ENCODE results near the gene PLEKHO2. TPM values are rescaled to one million over a fixed set of nuclear protein-coding genes. Genes with fewer than 3 reads are reported as not detected.
A peak's percentile ranks its signal among the peaks of the same experiment; 100 is the strongest.

PLEKHO2 gene
- total and polyA plus RNA-seq, 5 donors from 2014 or later, result 15.6 to 33.4 (median 27.9) TPM

- Mint-ChIP-seq H3K4me3 (peak overlapping the region; percentile 92 to 99 (median 97)), H3K27ac (peak overlapping the region; percentile 92 to 97 (median 96)), H3K27me3 (no peaks in the 10 kb centered on the region), H3K36me3 (peaks cover 14% of the 10 kb centered on the region), H3K9me3 (no peaks in the 10 kb centered on the region), H3K4me1 (peaks cover 12 to 74% (median 53%) of the 10 kb centered on the region in 4 donors)
- Histone ChIP-seq H3K36me3 (ENCODE audit: control insufficient read depth, insufficient read depth, low read length) (peaks cover 22% of the 10 kb centered on the region), H3K4me1 (ENCODE audit: control insufficient read depth, insufficient read depth, low read length, poor library complexity, severe bottlenecking) (peaks cover 59% of the 10 kb centered on the region), H3K9me3 (ENCODE audit: control insufficient read depth in 2 of 2, low read length in 2 of 2) (no peaks in the 10 kb centered on the region), H3K4me3 (ENCODE audit: low read depth, low read length) (peak overlapping the region; percentile 77), H3K27me3 (ENCODE audit: control insufficient read depth, insufficient read depth, low read length) (no peaks in the 10 kb centered on the region), H3K27ac (ENCODE audit: insufficient read depth, low read length, poor library complexity, severe bottlenecking) (peak overlapping the region; percentile 58)
- DNase-seq (no peak), ATAC-seq (ENCODE audit: low read depth in 2 of 2) (no peak)
These were observed 3.5 kb downstream of the PLEKHO2 start for GRCh38 chr15:64845183-64845611.

- no peaks in the 10 kb centered on the region for H3K9me3 ChIP-seq (ENCODE audit: control insufficient read depth in 2 of 2, low read length in 2 of 2)
- H3K4me3 ChIP-seq (ENCODE audit: low read depth, low read length), result peak overlapping the region; percentile 26
- H3K4me3 Mint-ChIP-seq, result peak overlapping the region in 3 of 4 donors; percentile 92 to 98 (median 96)
- H3K27ac ChIP-seq (ENCODE audit: insufficient read depth, low read length, poor library complexity, severe bottlenecking), result peak overlapping the region; percentile 58
- peaks cover 30% of the 10 kb centered on the region for H3K36me3 ChIP-seq (ENCODE audit: control insufficient read depth, insufficient read depth, low read length)
- H3K27me3 ChIP-seq (ENCODE audit: control insufficient read depth, insufficient read depth, low read length), result no peaks in the 10 kb centered on the region
- ATAC-seq (ENCODE audit: low read depth in 2 of 2), result no peak
- H3K36me3 Mint-ChIP-seq, result peaks cover 19% of the 10 kb centered on the region
- no peaks in the 10 kb centered on the region for H3K27me3 Mint-ChIP-seq
- no peak for DNase-seq
- peak overlapping the region; percentile 77 to 96 (median 89) for H3K27ac Mint-ChIP-seq
- H3K4me1 Mint-ChIP-seq, result peaks cover 17 to 75% (median 59%) of the 10 kb centered on the region in 4 donors
- no peaks in the 10 kb centered on the region for H3K9me3 Mint-ChIP-seq
- peaks cover 54% of the 10 kb centered on the region for H3K4me1 ChIP-seq (ENCODE audit: control insufficient read depth, insufficient read depth, low read length, poor library complexity, severe bottlenecking)
These were observed 4.3 kb downstream of the PLEKHO2 start for GRCh38 chr15:64845831-64846595.

DNA sequence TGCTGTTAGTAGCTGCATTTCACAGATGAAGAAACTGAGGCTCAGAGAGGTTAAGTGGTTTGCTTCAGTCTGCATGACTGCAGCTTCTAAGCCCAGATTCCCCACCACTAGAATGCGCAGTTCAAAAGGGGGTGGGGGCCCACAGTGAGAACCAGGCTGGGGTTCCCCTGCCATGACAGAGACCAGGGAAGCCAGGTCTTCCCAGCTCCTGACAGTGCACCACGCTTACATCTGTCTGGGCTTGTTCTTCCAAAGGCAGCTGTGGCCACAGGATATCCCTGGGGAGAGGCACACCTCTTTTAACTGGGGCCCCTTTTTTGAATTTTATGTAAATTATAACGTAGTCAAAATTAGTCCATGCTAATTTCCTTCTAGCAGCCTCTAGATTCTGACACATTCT, 5.3 kb downstream of the PLEKHO2 start:
- H3K9me3 ChIP-seq (ENCODE audit: control insufficient read depth in 2 of 2, low read length in 2 of 2), result no peaks in the 10 kb centered on the region
- no peak overlapping the region for H3K4me3 ChIP-seq (ENCODE audit: low read depth, low read length)
- no peak for ATAC-seq (ENCODE audit: low read depth in 2 of 2)
- peaks cover 39% of the 10 kb centered on the region for H3K36me3 ChIP-seq (ENCODE audit: control insufficient read depth, insufficient read depth, low read length)
- H3K36me3 Mint-ChIP-seq, result peaks cover 24% of the 10 kb centered on the region
- H3K27ac ChIP-seq (ENCODE audit: insufficient read depth, low read length, poor library complexity, severe bottlenecking), result no peak overlapping the region
- H3K4me1 ChIP-seq (ENCODE audit: control insufficient read depth, insufficient read depth, low read length, poor library complexity, severe bottlenecking), result peaks cover 55% of the 10 kb centered on the region
- H3K27me3 Mint-ChIP-seq, result peaks cover 3% of the 10 kb centered on the region
- DNase-seq, result no peak
- peak overlapping the region in 3 of 4 donors; percentile 39 to 92 (median 61) for H3K4me3 Mint-ChIP-seq
- no peaks in the 10 kb centered on the region for H3K27me3 ChIP-seq (ENCODE audit: control insufficient read depth, insufficient read depth, low read length)
- peaks cover 17 to 84% (median 65%) of the 10 kb centered on the region in 4 donors for H3K4me1 Mint-ChIP-seq
- peak overlapping the region in 2 of 3 donors; percentile 38 to 41 for H3K27ac Mint-ChIP-seq
- peaks cover 0 to under 1% (median 0%) of the 10 kb centered on the region in 7 donors for H3K9me3 Mint-ChIP-seq

DNA sequence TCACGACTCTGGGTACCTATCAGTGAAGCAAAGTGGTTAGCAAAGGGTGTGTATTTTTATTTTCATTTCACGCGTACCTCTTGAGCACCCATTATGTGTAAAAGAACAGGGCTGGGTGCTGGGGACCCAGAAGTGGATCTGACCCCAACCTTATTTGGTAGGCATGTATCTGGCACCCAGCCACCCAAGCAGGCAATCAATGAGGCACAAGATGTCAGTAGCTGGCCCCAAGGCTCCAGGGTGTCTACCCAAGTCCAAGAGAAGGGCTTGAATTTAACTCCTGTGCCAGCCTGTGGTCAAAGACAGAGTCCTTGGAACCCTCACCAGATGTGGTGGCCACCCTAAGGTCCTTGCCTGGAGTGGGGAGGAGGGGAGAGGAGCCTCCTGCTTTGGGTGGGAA, 5.7 kb downstream of the PLEKHO2 start:
- Mint-ChIP-seq H3K4me3 (peak overlapping the region in 2 of 4 donors; percentile 39 to 92), H3K27ac (peak overlapping the region in 1 of 3 donors; percentile 41), H3K9me3 (peaks cover 0 to 2% (median 0%) of the 10 kb centered on the region in 7 donors), H3K27me3 (peaks cover 5% of the 10 kb centered on the region), H3K36me3 (peaks cover 28% of the 10 kb centered on the region), H3K4me1 (peaks cover 17 to 84% (median 65%) of the 10 kb centered on the region in 4 donors)
- no peak for DNase-seq
- Histone ChIP-seq H3K4me1 (ENCODE audit: control insufficient read depth, insufficient read depth, low read length, poor library complexity, severe bottlenecking) (peaks cover 55% of the 10 kb centered on the region), H3K36me3 (ENCODE audit: control insufficient read depth, insufficient read depth, low read length) (peaks cover 39% of the 10 kb centered on the region), H3K4me3 (ENCODE audit: low read depth, low read length) (no peak overlapping the region), H3K27me3 (ENCODE audit: control insufficient read depth, insufficient read depth, low read length) (no peaks in the 10 kb centered on the region), H3K27ac (ENCODE audit: insufficient read depth, low read length, poor library complexity, severe bottlenecking) (no peak overlapping the region), H3K9me3 (ENCODE audit: control insufficient read depth in 2 of 2, low read length in 2 of 2) (no peaks in the 10 kb centered on the region)
- ATAC-seq (ENCODE audit: low read depth in 2 of 2), result no peak

DNA sequence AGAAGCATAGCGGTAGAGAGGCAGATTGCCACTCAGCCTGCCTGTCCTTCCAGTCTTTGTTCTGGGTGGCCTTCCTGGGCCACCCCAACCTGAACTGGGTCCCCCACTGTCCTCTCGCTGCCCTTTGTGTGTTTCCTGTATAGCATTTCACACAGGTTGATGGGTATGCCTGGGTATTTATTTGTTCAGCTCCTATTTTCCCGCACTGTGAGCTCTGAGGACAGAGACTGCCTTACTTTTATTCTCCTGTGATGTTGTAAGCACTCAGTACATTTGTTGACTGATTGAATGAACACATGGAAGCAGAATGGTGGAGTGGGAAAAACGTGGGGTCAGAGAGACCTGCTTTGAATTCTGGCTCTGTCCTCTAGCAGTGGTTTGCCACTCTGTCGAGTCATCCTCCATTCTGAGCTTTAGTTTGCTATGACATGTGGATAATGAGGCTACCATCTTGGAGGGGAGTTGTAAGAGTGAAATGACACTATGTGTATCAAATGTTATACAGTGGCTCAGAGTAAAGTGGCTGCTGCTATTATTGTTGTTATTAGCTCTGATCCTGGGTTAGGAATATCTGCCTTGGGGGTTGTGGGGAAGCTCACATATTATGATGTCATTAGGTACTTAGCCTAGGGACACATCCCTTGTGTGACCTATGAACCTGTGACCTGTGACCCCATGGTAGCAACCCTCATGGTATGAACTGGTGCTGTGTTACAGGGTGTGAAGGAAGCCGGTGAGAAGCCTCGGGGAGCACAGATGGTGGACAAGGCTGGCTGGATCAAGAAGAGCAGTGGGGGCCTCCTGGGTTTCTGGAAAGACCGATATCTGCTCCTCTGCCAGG, 6.4 kb downstream of the PLEKHO2 start:
- DNase-seq (no peak), ATAC-seq (ENCODE audit: low read depth in 2 of 2) (no peak)
- H3K4me3 ChIP-seq (ENCODE audit: low read depth, low read length), result no peak overlapping the region
- H3K4me1 ChIP-seq (ENCODE audit: control insufficient read depth, insufficient read depth, low read length, poor library complexity, severe bottlenecking), result peaks cover 48% of the 10 kb centered on the region
- Mint-ChIP-seq H3K27me3 (peaks cover 5% of the 10 kb centered on the region), H3K4me3 (peak overlapping the region in 2 of 4 donors; percentile 21 to 45), H3K4me1 (peaks cover 17 to 77% (median 60%) of the 10 kb centered on the region in 4 donors), H3K27ac (peak overlapping the region in 2 of 3 donors; percentile 41 to 90), H3K9me3 (peaks cover 0 to 2% (median 0%) of the 10 kb centered on the region in 7 donors), H3K36me3 (peaks cover 28% of the 10 kb centered on the region)
- H3K9me3 ChIP-seq (ENCODE audit: control insufficient read depth in 2 of 2, low read length in 2 of 2), result no peaks in the 10 kb centered on the region
- peaks cover 39% of the 10 kb centered on the region for H3K36me3 ChIP-seq (ENCODE audit: control insufficient read depth, insufficient read depth, low read length)
- H3K27me3 ChIP-seq (ENCODE audit: control insufficient read depth, insufficient read depth, low read length), result no peaks in the 10 kb centered on the region
- H3K27ac ChIP-seq (ENCODE audit: insufficient read depth, low read length, poor library complexity, severe bottlenecking), result no peak overlapping the region

DNA sequence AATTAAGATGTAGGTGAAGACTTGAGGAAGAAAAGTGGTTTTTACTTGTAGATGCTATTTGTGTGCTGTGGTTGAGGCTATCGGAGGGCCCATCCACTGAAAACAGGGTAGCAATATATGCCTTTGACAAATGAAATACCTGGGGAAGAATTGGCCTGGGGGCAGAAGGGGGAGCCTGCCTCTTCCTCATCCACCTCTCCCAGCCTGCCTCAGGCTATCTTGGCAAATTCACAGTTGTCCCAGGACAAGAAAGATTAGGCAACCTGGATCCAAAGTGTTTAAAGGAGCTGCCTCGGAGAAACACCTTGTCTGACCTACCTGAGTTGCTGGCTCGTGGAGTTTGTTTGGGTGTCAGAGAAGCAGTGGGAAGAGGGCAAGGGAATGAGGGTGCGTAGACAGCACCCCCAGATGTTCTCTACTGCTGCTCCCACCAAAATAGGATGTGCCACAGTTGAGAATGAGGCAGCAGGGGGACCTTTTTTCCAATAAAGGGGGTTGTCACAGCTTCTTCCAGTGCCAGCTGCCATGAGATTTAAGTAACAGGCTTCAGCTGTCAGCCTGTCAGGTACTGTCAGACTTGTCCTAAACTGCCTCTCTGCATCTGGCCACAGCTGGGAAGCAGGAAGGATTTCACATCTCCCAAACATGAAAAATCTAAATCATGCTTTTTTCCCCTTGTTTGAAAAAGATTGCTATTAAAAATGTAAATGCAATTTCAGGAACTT, 9.2 kb downstream of the PLEKHO2 start:
- Mint-ChIP-seq H3K9me3 (peaks cover 0 to 2% (median 0%) of the 10 kb centered on the region in 7 donors), H3K36me3 (peaks cover 33% of the 10 kb centered on the region), H3K27ac (peak overlapping the region in 2 of 3 donors; percentile 21 to 52), H3K4me1 (peaks cover 6 to 74% (median 54%) of the 10 kb centered on the region in 4 donors), H3K27me3 (peaks cover 5% of the 10 kb centered on the region), H3K4me3 (peak overlapping the region in 2 of 4 donors; percentile 54 to 69)
- H3K4me3 ChIP-seq (ENCODE audit: low read depth, low read length), result no peak overlapping the region
- no peak overlapping the region for H3K27ac ChIP-seq (ENCODE audit: insufficient read depth, low read length, poor library complexity, severe bottlenecking)
- H3K36me3 ChIP-seq (ENCODE audit: control insufficient read depth, insufficient read depth, low read length), result peaks cover 63% of the 10 kb centered on the region
- peaks cover 27% of the 10 kb centered on the region for H3K4me1 ChIP-seq (ENCODE audit: control insufficient read depth, insufficient read depth, low read length, poor library complexity, severe bottlenecking)
- no peaks in the 10 kb centered on the region for H3K27me3 ChIP-seq (ENCODE audit: control insufficient read depth, insufficient read depth, low read length)
- ATAC-seq (ENCODE audit: low read depth in 2 of 2), result no peak
- no peak for DNase-seq
- H3K9me3 ChIP-seq (ENCODE audit: control insufficient read depth in 2 of 2, low read length in 2 of 2), result no peaks in the 10 kb centered on the region

DNA sequence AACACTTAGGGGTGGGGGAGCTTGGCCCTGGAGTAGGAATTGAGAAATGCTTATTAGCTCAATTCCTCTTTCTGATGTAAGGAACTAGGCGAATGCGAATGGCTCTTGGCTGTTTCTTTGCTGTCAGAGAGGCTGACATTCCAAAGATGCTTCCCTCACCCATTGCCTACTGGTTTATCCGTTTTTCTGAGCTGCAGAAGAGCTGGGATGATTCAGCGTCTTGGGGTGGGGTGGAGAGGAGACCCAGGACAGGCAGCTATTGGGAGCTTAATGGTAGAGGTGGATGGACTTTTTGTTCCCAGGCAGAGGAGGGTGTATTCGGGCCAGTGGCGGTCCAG, 9.8 kb downstream of the PLEKHO2 start:
- Mint-ChIP-seq H3K27ac (peak overlapping the region; percentile 21 to 86 (median 78)), H3K4me1 (peaks cover 11 to 75% (median 57%) of the 10 kb centered on the region in 4 donors), H3K27me3 (peaks cover 5% of the 10 kb centered on the region), H3K36me3 (peaks cover 37% of the 10 kb centered on the region), H3K4me3 (no peak overlapping the region), H3K9me3 (peaks cover 0 to 2% (median 0%) of the 10 kb centered on the region in 7 donors)
- Histone ChIP-seq H3K27ac (ENCODE audit: insufficient read depth, low read length, poor library complexity, severe bottlenecking) (no peak overlapping the region), H3K27me3 (ENCODE audit: control insufficient read depth, insufficient read depth, low read length) (no peaks in the 10 kb centered on the region), H3K4me3 (ENCODE audit: low read depth, low read length) (no peak overlapping the region), H3K9me3 (ENCODE audit: control insufficient read depth in 2 of 2, low read length in 2 of 2) (no peaks in the 10 kb centered on the region), H3K4me1 (ENCODE audit: control insufficient read depth, insufficient read depth, low read length, poor library complexity, severe bottlenecking) (peaks cover 26% of the 10 kb centered on the region), H3K36me3 (ENCODE audit: control insufficient read depth, insufficient read depth, low read length) (peaks cover 68% of the 10 kb centered on the region)
- DNase-seq, result no peak
- ATAC-seq (ENCODE audit: low read depth in 2 of 2), result no peak
